CD4-positive, alpha-beta T cell (primary cell): Measurements from ENCODE around the gene LDLRAP1. TPM values are rescaled to one million over a fixed set of nuclear protein-coding genes. Genes with fewer than 3 reads are reported as not detected.

ENCODE experiments used
- ATAC-seq: fragments of 200-7000 bp; cut with Tn5 transposase; one replicate; pipeline ENCODE4 v1.10.0; 2022; ENCODE audit warnings: mild to moderate bottlenecking; ENCODE audit not compliant: poor library complexity
- CTCF ChIA-PET: fragments of 350-600 bp; sonication (Branson Sonifier 250); formaldehyde crosslinking; loops from one replicate; lab custom pipeline; 2021; ENCODE audit warnings: antibody characterized with exemption, inconsistent platforms; lab: Charles Lee
- POLR2A ChIA-PET: fragments of 350-600 bp; sonication (Branson Sonifier 250); formaldehyde crosslinking; loops from one replicate; lab custom pipeline; 2021; ENCODE audit warnings: antibody characterized with exemption, inconsistent platforms; lab: Charles Lee
- DNase-seq, 14 experiments: peaks; one replicate each; pipeline ENCODE4 v3.0.0-alpha.2; 2013 to 2020; ENCODE audit warnings: mixed read lengths in 2 of 14
- H3K27ac ChIP-seq, 2 donors: one replicate each; pipeline versions ENCODE4 v1.5.1 to v1.7.0; 2013; ENCODE audit warnings: low read length in 2 of 2, low read depth in 1 of 2, mild to moderate bottlenecking in 1 of 2
- H3K27me3 ChIP-seq, 2 experiments: 1 replicate in 1 of 2; 2 replicates in 1 of 2; pipeline versions ENCODE4 v1.6.1 to v1.7.0; 2013; ENCODE audit warnings: low read length in 2 of 2, control low read depth in 1 of 2, mild to moderate bottlenecking in 1 of 2, moderate library complexity in 1 of 2; ENCODE audit not compliant: insufficient read depth in 2 of 2, control insufficient read depth in 1 of 2
- H3K36me3 ChIP-seq: one replicate; pipeline ENCODE4 v1.6.1; 2013; ENCODE audit warnings: low read length, control low read depth; ENCODE audit not compliant: insufficient read depth
- H3K4me1 ChIP-seq: one replicate; pipeline ENCODE4 v1.6.1; 2013; ENCODE audit warnings: low read length, control low read depth; ENCODE audit not compliant: insufficient read depth
- H3K4me3 ChIP-seq: one replicate; pipeline ENCODE4 v1.5.1; 2013; ENCODE audit warnings: mild to moderate bottlenecking, low read length, moderate library complexity
- H3K9me3 ChIP-seq, 2 experiments: 1 replicate in 1 of 2; 2 replicates in 1 of 2; pipeline versions ENCODE4 v1.6.1 to v1.7.0; 2013; ENCODE audit warnings: low read length in 2 of 2, mild to moderate bottlenecking in 2 of 2, control low read depth in 1 of 2, moderate library complexity in 1 of 2; ENCODE audit not compliant: control insufficient read depth in 1 of 2, insufficient read depth in 1 of 2
- H3K27ac Mint-ChIP-seq: one replicate; pipeline ENCODE4 v1.8.0; 2020; ENCODE audit warnings: mixed read lengths
- H3K27me3 Mint-ChIP-seq: one replicate; pipeline ENCODE4 v1.8.0; 2021; ENCODE audit warnings: mixed read lengths
- H3K36me3 Mint-ChIP-seq: one replicate; pipeline ENCODE4 v1.8.0; 2021; ENCODE audit warnings: low read depth, mixed read lengths
- H3K4me1 Mint-ChIP-seq: one replicate; pipeline ENCODE4 v1.8.0; 2021; ENCODE audit warnings: low read depth, mixed read lengths
- H3K4me3 Mint-ChIP-seq: one replicate; pipeline ENCODE4 v1.8.0; 2020; ENCODE audit warnings: mild to moderate bottlenecking, mixed read lengths
- H3K9me3 Mint-ChIP-seq: one replicate; pipeline ENCODE4 v1.8.0; 2020; ENCODE audit warnings: mixed read lengths
- intact Hi-C, 2 experiments: fragments of 100-400 bp; cut with DNase I in 1 of 2; cut with micrococcal nuclease in 1 of 2; formaldehyde crosslinking; loops; one replicate each; pipeline versions ENCODE4 v1.15.1 to v1.9.0; 2023 to 2025; cut with DNase I, micrococcal nuclease
- total RNA-seq, 174 experiments: library from RNA in 2 of 174; stranded (reverse) in 2 of 174; gene quantifications; one replicate each; pipeline ENCODE4 v1.2.3 and lab custom pipeline; 2021 to 2026
- TF ChIP-seq, protein P1 (sequence below): fragments of 200-600 bp; IDR thresholded peaks from one replicate; pipeline ENCODE4 v1.8.0; 2022; ENCODE audit warnings: antibody characterized with exemption, mild to moderate bottlenecking

LDLRAP1 gene
- total RNA-seq, 2 experiments from 2014 or later = 70.5 to 73.5 TPM

DNA sequence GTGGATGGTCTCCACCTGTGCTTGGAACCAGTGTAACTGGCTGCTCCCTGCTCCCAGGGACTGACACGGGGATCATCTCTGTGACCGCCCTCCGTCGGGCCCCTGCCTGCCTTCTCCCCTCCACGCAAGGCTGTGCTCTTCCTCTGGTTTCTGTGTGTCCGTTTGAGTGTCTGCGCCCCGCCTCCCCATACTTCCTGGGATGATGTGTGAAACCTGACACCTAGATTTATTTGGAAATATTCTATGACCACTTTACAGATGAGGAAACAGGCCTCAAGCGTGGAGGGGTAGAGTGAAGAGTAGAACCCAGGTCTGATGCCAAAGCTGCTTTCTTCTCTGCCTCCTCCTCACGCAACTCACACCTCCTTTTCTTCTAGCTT, 24.3 kb downstream of the LDLRAP1 start:
- peaks cover 60% of the 10 kb centered on the region for H3K36me3 ChIP-seq
- Mint-ChIP-seq H3K27me3 (no peaks in the 10 kb centered on the region), H3K4me3 (peak overlapping the region; percentile 50), H3K9me3 (no peaks in the 10 kb centered on the region), H3K36me3 (peaks cover 68% of the 10 kb centered on the region), H3K27ac (peak overlapping the region; percentile 87), H3K4me1 (peaks cover 72% of the 10 kb centered on the region)
- peak overlapping the region in 1 of 2 donors; percentile 15 for H3K27ac ChIP-seq
- ChIA-PET POLR2A (interaction anchor here (0.9 to 10.1 kb wide), 6 partner anchors 12 to 252 kb away, joined by 3 to 193 read pairs (median 16); partner anchors contain the start of genes LDLRAP1 and MTFR1L), CTCF (interaction anchor here (2.0 kb wide), 1 partner anchor 24 kb away, joined by 7 read pairs; the partner anchor contains the start of gene LDLRAP1)
- ATAC-seq = no peak
- peaks cover 95% of the 10 kb centered on the region for H3K4me1 ChIP-seq
- intact Hi-C loops = loop anchor here in 1 of 2 experiments (10.0 kb wide), 1 partner anchor 63 kb away; no protein-coding TSS in a partner anchor
- no peaks in the 10 kb centered on the region for H3K27me3 ChIP-seq
- no peaks in the 10 kb centered on the region for H3K9me3 ChIP-seq
- TF ChIP-seq, protein P1, sequence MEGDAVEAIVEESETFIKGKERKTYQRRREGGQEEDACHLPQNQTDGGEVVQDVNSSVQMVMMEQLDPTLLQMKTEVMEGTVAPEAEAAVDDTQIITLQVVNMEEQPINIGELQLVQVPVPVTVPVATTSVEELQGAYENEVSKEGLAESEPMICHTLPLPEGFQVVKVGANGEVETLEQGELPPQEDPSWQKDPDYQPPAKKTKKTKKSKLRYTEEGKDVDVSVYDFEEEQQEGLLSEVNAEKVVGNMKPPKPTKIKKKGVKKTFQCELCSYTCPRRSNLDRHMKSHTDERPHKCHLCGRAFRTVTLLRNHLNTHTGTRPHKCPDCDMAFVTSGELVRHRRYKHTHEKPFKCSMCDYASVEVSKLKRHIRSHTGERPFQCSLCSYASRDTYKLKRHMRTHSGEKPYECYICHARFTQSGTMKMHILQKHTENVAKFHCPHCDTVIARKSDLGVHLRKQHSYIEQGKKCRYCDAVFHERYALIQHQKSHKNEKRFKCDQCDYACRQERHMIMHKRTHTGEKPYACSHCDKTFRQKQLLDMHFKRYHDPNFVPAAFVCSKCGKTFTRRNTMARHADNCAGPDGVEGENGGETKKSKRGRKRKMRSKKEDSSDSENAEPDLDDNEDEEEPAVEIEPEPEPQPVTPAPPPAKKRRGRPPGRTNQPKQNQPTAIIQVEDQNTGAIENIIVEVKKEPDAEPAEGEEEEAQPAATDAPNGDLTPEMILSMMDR = no peak
- no peak for DNase-seq
- no peak overlapping the region for H3K4me3 ChIP-seq

DNA sequence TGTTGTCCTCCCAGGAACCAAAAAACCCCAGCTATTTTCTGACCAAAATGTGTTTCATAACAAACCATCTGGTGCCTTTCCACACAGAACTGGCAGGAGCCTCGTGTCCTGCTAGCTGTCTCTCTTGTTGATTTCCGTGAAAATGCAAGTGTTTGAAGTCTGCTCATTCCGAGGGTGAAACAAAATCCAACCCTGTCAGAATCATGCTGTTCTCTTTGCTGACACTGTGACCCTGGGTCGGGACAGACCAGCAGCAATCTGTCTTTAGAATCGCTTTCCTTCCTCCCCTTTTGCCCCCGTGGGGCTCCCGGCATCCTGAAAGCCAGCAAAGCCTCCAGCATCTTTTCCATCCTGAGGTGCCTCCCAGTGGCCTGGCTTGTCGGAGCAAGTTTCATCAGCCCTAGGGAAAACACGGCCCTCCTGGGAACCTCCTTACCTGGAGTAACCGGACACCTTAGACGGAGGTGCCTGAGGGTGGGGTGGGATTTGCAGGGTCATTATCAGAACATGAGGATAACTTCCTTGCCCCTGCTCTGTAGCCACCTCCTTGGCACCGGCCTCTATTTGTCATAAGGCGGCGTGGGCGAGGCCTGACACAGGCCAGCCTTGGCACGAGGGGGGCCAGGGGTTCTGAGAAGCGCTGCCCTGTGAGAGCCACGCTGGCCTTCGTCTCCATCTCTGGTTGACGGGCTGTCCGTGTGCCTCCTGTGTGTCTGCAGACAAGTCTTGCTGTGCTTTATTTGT, 24.9 kb downstream of the LDLRAP1 start:
- Histone ChIP-seq H3K9me3 (no peaks in the 10 kb centered on the region), H3K4me3 (no peak overlapping the region), H3K27me3 (no peaks in the 10 kb centered on the region), H3K36me3 (peaks cover 59% of the 10 kb centered on the region), H3K4me1 (peaks cover 95% of the 10 kb centered on the region), H3K27ac (peak overlapping the region in 1 of 2 donors; percentile 15)
- DNase-seq = no peak
- H3K9me3 Mint-ChIP-seq = no peaks in the 10 kb centered on the region
- TF ChIP-seq, protein P1 = no peak
- ATAC-seq = no peak
- CTCF ChIA-PET = no interaction called here
- intact Hi-C loops = loop anchor here in 1 of 2 experiments (10.0 kb wide), 1 partner anchor 63 kb away; no protein-coding TSS in a partner anchor
- H3K4me3 Mint-ChIP-seq = peak overlapping the region; percentile 50
- POLR2A ChIA-PET = interaction anchor here (4.1 to 10.1 kb wide), 3 partner anchors 13 to 63 kb away, joined by 29 to 193 read pairs (median 46); partner anchors contain the start of gene LDLRAP1
- H3K36me3 Mint-ChIP-seq = peaks cover 63% of the 10 kb centered on the region
- H3K27me3 Mint-ChIP-seq = no peaks in the 10 kb centered on the region
- peaks cover 72% of the 10 kb centered on the region for H3K4me1 Mint-ChIP-seq
- H3K27ac Mint-ChIP-seq = peak overlapping the region; percentile 87

DNA sequence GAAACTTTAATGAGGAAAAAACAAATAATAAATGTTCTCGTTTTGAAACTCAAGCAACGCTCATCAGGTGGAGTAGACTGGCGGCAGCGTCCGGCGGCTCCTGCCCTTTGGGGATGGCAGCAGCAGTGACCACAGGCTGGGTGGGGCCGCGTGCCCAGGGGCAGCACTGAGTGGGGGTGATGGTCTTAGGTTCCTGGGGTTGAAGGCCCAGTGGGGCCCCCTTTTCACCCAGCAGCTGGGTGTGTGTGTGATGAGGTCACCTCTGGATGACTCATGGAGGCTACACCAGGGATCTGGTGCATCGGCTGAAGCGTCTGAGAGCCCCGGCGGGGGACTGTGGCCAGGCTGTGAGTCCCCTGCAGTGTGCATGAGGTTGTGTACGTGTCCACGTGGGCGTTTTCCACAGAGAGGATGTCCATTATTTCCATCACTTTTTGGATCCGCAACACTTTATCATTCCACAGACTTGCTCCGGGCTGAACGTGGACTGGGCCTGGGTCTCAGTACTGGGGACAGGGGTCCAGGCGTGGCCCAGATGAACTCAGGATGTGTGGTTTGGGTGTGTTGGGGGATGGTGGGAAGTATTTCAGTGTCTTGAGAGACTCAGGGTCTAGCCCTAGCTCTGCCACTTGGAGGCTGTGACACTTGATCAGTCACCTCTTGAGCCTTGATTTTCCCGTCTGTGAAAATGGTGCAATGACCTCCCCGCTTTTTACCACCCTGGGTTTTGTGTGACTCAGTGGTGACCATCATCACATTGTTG, 25.6 kb downstream of the LDLRAP1 start:
- no peaks in the 10 kb centered on the region for H3K9me3 Mint-ChIP-seq
- ATAC-seq (no peak), DNase-seq (peak in 1 of 14 experiments; percentile 43)
- intact Hi-C loops = loop anchor here in 1 of 2 experiments (10.0 kb wide), 1 partner anchor 64 kb away; no protein-coding TSS in a partner anchor
- Histone ChIP-seq H3K4me3 (no peak overlapping the region), H3K9me3 (no peaks in the 10 kb centered on the region), H3K4me1 (peaks cover 93% of the 10 kb centered on the region), H3K36me3 (peaks cover 53% of the 10 kb centered on the region), H3K27ac (no peak overlapping the region), H3K27me3 (no peaks in the 10 kb centered on the region)
- ChIA-PET POLR2A (interaction anchor here (0.8 to 1.2 kb wide), 3 partner anchors 13 to 28 kb away, joined by 3 to 7 read pairs (median 3); no protein-coding TSS in a partner anchor), CTCF (no interaction called here)
- TF ChIP-seq, protein P1 = no peak
- H3K4me1 Mint-ChIP-seq = peaks cover 73% of the 10 kb centered on the region
- peak overlapping the region; percentile 20 for H3K4me3 Mint-ChIP-seq
- H3K27ac Mint-ChIP-seq = peak overlapping the region; percentile 87
- peaks cover 58% of the 10 kb centered on the region for H3K36me3 Mint-ChIP-seq
- no peaks in the 10 kb centered on the region for H3K27me3 Mint-ChIP-seq
